HCT116 (cell line): ENCODE results near the gene SGCA.

Source experiments
- YY1 ChIP-seq: IDR thresholded peaks from 2 replicates; pipeline ENCODE4 v1.6.1; 2011; ENCODE audit warnings: low read length, low read depth, moderate library complexity, mild to moderate bottlenecking; ENCODE audit not compliant: insufficient replicate concordance; ENCODE audit errors: extremely low read depth
- TF ChIP-seq, protein P1 (sequence below), 3 experiments: fragments of 200-600 bp in 1 of 3; sonication (generic) in 1 of 3; IDR thresholded peaks in 2 of 3; conservative IDR thresholded peaks in 1 of 3; 2 replicates each; pipeline ENCODE4 v1.5.1; 2012 to 2017; ENCODE audit warnings: low read depth in 2 of 3, low read length in 2 of 3, antibody characterized with exemption in 1 of 3, borderline replicate concordance in 1 of 3, control low read depth in 1 of 3, mild to moderate bottlenecking in 1 of 3, mixed read lengths in 1 of 3, mixed run types in 1 of 3, moderate library complexity in 1 of 3; ENCODE audit not compliant: insufficient read depth in 1 of 3

DNA sequence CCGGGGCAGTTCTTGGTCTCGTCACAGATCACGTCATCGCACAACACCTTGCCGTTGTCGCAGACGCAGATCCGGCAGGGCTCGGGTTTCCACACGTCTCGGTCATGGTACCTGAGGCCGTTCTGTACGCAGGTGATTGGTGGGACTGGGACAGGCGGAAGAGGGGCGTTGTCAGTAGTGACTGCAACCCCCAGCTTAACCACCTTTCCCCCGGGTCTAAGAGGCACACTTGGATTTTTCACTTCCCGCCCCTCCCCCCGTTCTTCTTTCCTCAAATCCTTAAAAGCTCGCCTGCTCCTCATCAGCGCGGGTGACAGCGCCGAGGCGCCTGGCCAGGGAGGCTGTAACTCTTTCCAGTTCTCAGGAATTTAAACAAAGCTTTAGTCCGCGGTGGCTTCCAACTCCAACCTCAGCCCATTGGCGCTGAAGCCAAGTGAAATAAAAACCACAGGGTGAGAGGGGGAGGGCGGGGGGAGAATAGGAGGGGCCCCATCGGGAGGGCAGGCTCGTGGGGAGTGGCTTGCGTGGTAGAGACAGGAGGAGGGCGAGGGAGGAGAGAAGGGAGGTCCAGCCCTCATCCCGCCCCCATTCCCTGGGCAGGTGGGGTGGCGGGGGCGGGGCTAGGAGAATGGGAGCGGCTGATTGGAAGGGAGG is 34.1 kb downstream of the SGCA start:
- TF ChIP-seq YY1, result peak; percentile 43
- TF ChIP-seq, protein P1, sequence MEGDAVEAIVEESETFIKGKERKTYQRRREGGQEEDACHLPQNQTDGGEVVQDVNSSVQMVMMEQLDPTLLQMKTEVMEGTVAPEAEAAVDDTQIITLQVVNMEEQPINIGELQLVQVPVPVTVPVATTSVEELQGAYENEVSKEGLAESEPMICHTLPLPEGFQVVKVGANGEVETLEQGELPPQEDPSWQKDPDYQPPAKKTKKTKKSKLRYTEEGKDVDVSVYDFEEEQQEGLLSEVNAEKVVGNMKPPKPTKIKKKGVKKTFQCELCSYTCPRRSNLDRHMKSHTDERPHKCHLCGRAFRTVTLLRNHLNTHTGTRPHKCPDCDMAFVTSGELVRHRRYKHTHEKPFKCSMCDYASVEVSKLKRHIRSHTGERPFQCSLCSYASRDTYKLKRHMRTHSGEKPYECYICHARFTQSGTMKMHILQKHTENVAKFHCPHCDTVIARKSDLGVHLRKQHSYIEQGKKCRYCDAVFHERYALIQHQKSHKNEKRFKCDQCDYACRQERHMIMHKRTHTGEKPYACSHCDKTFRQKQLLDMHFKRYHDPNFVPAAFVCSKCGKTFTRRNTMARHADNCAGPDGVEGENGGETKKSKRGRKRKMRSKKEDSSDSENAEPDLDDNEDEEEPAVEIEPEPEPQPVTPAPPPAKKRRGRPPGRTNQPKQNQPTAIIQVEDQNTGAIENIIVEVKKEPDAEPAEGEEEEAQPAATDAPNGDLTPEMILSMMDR (IDR thresholded peaks at IDR 0.05 in 2 of 3, conservative IDR thresholded peaks at IDR 0.05 in 1 of 3; ENCODE audit: borderline replicate concordance in 1 of 3, insufficient read depth in 1 of 3, low read depth in 2 of 3, low read length in 2 of 3), result no peak
